OCI-LY7 (cell line): Measurements from ENCODE around the gene RAB3B.

ENCODE experiments used
- EZH2phosphoT487 ChIP-seq: fragments of 200-600 bp; sonication (generic); IDR thresholded peaks from 2 replicates; pipeline ENCODE4 v1.6.1; 2018; ENCODE audit warnings: low read depth, borderline replicate concordance, mild to moderate bottlenecking, mixed run types, antibody characterized with exemption, low read length, moderate library complexity, mixed read lengths
- TF ChIP-seq, protein P1 (sequence below): fragments of 200-600 bp; sonication (generic); conservative IDR thresholded peaks from 2 replicates; pipeline ENCODE4 v1.5.1; 2014; ENCODE audit warnings: mild to moderate bottlenecking, antibody characterized with exemption, low read length, moderate library complexity, mixed read lengths

DNA sequence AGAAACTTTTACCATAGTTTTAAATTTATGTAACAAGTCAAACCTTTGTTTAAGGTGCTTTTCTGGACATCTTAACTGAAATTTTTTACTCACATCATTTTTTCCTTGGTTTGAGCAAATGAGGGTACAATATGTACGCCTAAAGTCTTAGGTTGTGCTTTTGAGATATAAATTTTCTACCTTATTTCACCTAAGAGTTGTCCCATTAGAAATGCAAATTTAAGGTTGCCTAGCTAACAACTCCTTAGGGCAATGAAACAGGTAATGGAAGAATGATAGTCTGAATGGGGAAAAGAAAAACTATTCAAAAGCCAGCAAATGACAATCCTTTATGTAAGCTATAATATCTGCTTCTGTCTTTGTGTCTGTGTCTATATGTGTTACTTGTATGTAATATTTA, 131.6 kb downstream of the RAB3B start:
- TF ChIP-seq, protein P1, sequence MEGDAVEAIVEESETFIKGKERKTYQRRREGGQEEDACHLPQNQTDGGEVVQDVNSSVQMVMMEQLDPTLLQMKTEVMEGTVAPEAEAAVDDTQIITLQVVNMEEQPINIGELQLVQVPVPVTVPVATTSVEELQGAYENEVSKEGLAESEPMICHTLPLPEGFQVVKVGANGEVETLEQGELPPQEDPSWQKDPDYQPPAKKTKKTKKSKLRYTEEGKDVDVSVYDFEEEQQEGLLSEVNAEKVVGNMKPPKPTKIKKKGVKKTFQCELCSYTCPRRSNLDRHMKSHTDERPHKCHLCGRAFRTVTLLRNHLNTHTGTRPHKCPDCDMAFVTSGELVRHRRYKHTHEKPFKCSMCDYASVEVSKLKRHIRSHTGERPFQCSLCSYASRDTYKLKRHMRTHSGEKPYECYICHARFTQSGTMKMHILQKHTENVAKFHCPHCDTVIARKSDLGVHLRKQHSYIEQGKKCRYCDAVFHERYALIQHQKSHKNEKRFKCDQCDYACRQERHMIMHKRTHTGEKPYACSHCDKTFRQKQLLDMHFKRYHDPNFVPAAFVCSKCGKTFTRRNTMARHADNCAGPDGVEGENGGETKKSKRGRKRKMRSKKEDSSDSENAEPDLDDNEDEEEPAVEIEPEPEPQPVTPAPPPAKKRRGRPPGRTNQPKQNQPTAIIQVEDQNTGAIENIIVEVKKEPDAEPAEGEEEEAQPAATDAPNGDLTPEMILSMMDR: no peak
- TF ChIP-seq EZH2phosphoT487: no peak
